Mucosa of rectum (tissue), 2 donors: ENCODE measurements around the gene ATP10A.

Experiments
- H3K27ac ChIP-seq, 2 donors: one replicate each; pipeline ENCODE4 v1.7.0; 2013; ENCODE audit warnings: inconsistent platforms in 2 of 2, low read depth in 2 of 2, low read length in 2 of 2
- H3K27me3 ChIP-seq, 2 donors: one replicate each; pipeline ENCODE4 v1.7.0; 2013; ENCODE audit warnings: low read length in 2 of 2; ENCODE audit not compliant: control insufficient read depth in 2 of 2, insufficient read depth in 2 of 2
- H3K36me3 ChIP-seq, 2 donors: one replicate each; pipeline ENCODE4 v1.7.0; 2013; ENCODE audit warnings: low read length in 2 of 2; ENCODE audit not compliant: control insufficient read depth in 2 of 2, insufficient read depth in 2 of 2
- H3K4me1 ChIP-seq, 2 donors: one replicate each; pipeline ENCODE4 v1.7.0; 2013; ENCODE audit warnings: low read length in 2 of 2, mild to moderate bottlenecking in 1 of 2; ENCODE audit not compliant: control insufficient read depth in 2 of 2, insufficient read depth in 2 of 2
- H3K4me3 ChIP-seq, 2 donors: one replicate each; pipeline ENCODE4 v1.7.0; 2013; ENCODE audit warnings: low read length in 2 of 2
- H3K9ac ChIP-seq, 2 donors: one replicate each; pipeline ENCODE4 v1.7.0; 2013; ENCODE audit warnings: low read length in 2 of 2, low read depth in 1 of 2, mild to moderate bottlenecking in 1 of 2
- H3K9me3 ChIP-seq, 2 donors: one replicate each; pipeline ENCODE4 v1.7.0; 2013; ENCODE audit warnings: low read length in 2 of 2; ENCODE audit not compliant: control insufficient read depth in 2 of 2
- donor health status: healthy.
- donor health status: Normal muscosa, but diverticular disease.

The ATP10A gene

GRCh38 chr15:25789211-25789610 is 73.9 kb downstream of the ATP10A start:
- H3K36me3 ChIP-seq = no peaks in the 10 kb centered on the region
- H3K27me3 ChIP-seq = no peaks in the 10 kb centered on the region
- H3K4me3 ChIP-seq = no peak overlapping the region
- H3K9me3 ChIP-seq = no peaks in the 10 kb centered on the region
- no peak overlapping the region for H3K9ac ChIP-seq
- peak overlapping the region; percentile 51 to 52 for H3K27ac ChIP-seq
- peaks cover 2 to 7% of the 10 kb centered on the region in 2 donors for H3K4me1 ChIP-seq

GRCh38 chr15:25787855-25788520 is 75.1 kb downstream of the ATP10A start:
- Histone ChIP-seq H3K27me3 (no peaks in the 10 kb centered on the region), H3K36me3 (no peaks in the 10 kb centered on the region), H3K27ac (peak overlapping the region; percentile 21 to 52), H3K4me1 (peaks cover 2 to 7% of the 10 kb centered on the region in 2 donors), H3K9me3 (no peaks in the 10 kb centered on the region), H3K4me3 (no peak overlapping the region), H3K9ac (no peak overlapping the region)

DNA sequence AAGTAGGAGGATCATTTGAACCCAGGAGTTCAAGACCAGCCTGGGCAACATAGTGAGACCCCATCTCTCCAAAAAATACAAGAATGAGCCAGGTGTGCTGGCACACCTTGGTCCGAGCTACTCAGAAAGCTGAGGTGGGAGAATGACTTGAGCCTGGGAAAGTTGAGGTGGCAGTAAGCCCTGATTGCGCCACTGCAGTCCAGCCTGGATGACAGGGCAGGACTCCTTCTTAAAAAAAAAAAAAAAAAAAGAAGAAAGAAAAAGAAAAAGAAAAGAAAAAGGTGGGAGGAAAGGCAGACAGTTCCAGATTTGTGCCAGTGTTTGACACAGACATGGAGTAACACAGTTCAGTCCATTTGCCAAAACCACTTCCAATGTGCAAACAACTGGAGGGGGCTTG is 75.7 kb downstream of the ATP10A start:
- no peaks in the 10 kb centered on the region for H3K9me3 ChIP-seq
- no peaks in the 10 kb centered on the region for H3K36me3 ChIP-seq
- H3K4me3 ChIP-seq = no peak overlapping the region
- no peak overlapping the region for H3K9ac ChIP-seq
- peaks cover 2 to 7% of the 10 kb centered on the region in 2 donors for H3K4me1 ChIP-seq
- no peaks in the 10 kb centered on the region for H3K27me3 ChIP-seq
- H3K27ac ChIP-seq = peak overlapping the region in 1 of 2 donors; percentile 52

DNA sequence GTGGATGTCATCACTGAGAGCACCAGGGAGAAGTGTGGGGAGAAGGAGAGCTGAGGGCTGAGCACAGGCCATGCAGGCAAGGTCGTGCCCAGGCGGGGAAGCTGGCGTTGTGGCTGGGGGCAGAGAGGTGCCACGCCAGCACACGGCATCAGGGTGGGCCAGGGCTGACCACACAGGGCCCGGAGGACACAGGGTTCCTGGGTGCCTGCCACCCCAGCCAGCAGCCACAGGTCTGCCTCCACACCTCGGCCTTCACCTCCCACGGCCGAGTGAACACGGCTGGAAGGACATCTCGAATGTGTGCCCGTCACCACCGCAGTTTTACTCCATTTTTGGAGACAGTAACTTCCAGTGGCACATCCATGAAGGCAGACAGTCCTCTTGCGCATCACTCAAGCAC is 77.1 kb downstream of the ATP10A start:
- no peak overlapping the region for H3K9ac ChIP-seq
- peaks cover 2 to 7% of the 10 kb centered on the region in 2 donors for H3K4me1 ChIP-seq
- H3K4me3 ChIP-seq = no peak overlapping the region
- no peaks in the 10 kb centered on the region for H3K27me3 ChIP-seq
- no peaks in the 10 kb centered on the region for H3K36me3 ChIP-seq
- H3K27ac ChIP-seq = no peak overlapping the region
- H3K9me3 ChIP-seq = no peaks in the 10 kb centered on the region

GRCh38 chr15:25785641-25786025 is 77.5 kb downstream of the ATP10A start:
- H3K9me3 ChIP-seq = no peaks in the 10 kb centered on the region
- no peaks in the 10 kb centered on the region for H3K36me3 ChIP-seq
- H3K9ac ChIP-seq = no peak overlapping the region
- no peaks in the 10 kb centered on the region for H3K27me3 ChIP-seq
- H3K4me1 ChIP-seq = peaks cover 2 to 7% of the 10 kb centered on the region in 2 donors
- no peak overlapping the region for H3K4me3 ChIP-seq
- H3K27ac ChIP-seq = no peak overlapping the region

DNA sequence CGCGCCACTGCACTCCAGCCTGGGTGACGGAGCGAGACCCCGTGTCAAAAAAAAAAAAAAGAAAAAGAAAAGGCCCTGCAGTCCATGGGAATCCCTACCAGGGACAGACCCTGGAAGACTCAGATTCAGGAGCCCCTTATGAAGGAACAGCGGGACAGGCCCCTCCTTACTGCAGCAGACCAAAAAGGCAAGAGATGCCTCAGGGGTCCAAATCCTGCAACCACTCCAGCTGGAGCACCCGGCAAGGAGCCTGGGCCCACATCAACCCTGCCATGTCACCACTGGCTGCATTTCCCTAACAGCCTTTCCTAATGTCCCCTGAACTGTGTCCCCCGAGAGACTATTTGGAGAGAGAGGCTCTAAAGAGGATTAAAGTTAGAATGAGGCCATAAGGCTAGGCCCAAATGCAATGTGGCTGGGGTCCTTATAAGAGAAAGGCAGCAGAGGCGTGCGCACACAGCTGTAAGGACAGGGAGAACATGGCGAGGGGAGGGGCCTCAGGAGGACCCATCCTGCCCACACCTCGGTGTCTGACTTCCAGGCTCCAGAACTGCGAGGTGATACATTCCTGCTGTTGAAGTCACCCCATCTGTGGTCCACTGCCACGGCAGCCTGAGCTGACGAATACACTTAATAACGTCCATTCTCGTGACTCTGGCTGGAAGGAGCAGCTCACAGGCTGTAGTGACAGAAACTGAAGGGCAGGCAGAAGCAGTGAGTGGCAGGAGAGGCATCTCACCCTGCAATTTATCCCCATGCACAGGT is 78.1 kb downstream of the ATP10A start:
- no peak overlapping the region for H3K27ac ChIP-seq
- peaks cover 2 to 7% of the 10 kb centered on the region in 2 donors for H3K4me1 ChIP-seq
- no peaks in the 10 kb centered on the region for H3K36me3 ChIP-seq
- no peak overlapping the region for H3K4me3 ChIP-seq
- no peaks in the 10 kb centered on the region for H3K9me3 ChIP-seq
- no peak overlapping the region for H3K9ac ChIP-seq
- no peaks in the 10 kb centered on the region for H3K27me3 ChIP-seq

GRCh38 chr15:25783607-25784540 is 79.3 kb downstream of the ATP10A start:
- Histone ChIP-seq H3K4me1 (peaks cover 2 to 7% of the 10 kb centered on the region in 2 donors), H3K4me3 (no peak overlapping the region), H3K9me3 (no peaks in the 10 kb centered on the region), H3K27ac (no peak overlapping the region), H3K36me3 (no peaks in the 10 kb centered on the region), H3K9ac (no peak overlapping the region), H3K27me3 (no peaks in the 10 kb centered on the region)

DNA sequence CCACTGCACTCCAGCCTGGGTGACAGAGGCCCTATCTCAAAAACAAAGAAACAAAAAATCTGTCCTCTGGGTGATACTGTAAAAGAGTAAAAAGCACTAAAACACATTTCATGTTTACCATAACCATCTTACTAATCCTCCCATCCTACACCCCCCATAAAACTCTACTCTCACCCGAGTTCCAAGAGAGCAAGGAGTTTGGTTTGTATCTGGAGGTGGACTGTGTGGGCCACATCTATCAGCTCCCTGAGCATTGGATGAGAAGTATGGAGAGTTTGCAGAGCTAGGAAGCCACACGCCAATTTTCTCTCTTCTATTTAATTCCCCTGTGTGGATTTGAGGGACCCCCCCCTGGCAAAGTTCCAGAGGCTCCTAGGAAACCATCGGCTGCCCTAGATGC is 80.0 kb downstream of the ATP10A start:
- no peak overlapping the region for H3K9ac ChIP-seq
- no peaks in the 10 kb centered on the region for H3K36me3 ChIP-seq
- no peaks in the 10 kb centered on the region for H3K9me3 ChIP-seq
- no peaks in the 10 kb centered on the region for H3K27me3 ChIP-seq
- H3K27ac ChIP-seq = no peak overlapping the region
- peaks cover 2 to 3% of the 10 kb centered on the region in 2 donors for H3K4me1 ChIP-seq
- no peak overlapping the region for H3K4me3 ChIP-seq

- H3K36me3 ChIP-seq = no peaks in the 10 kb centered on the region
- no peaks in the 10 kb centered on the region for H3K9me3 ChIP-seq
- H3K27me3 ChIP-seq = no peaks in the 10 kb centered on the region
- H3K27ac ChIP-seq = no peak overlapping the region
- no peak overlapping the region for H3K9ac ChIP-seq
- H3K4me1 ChIP-seq = peaks cover 0 to 2% of the 10 kb centered on the region in 2 donors
- H3K4me3 ChIP-seq = no peak overlapping the region
Observed at GRCh38 chr15:25780479-25781255, 82.5 kb downstream of the ATP10A start.
